ENCODE measurements around the gene LRRC23.
"Not testable (repeated sequence)": the region's sequence is repeated elsewhere in the genome, so short reads cannot be mapped to it uniquely, and the experiment has no call there.

LRRC23 gene, protein sequence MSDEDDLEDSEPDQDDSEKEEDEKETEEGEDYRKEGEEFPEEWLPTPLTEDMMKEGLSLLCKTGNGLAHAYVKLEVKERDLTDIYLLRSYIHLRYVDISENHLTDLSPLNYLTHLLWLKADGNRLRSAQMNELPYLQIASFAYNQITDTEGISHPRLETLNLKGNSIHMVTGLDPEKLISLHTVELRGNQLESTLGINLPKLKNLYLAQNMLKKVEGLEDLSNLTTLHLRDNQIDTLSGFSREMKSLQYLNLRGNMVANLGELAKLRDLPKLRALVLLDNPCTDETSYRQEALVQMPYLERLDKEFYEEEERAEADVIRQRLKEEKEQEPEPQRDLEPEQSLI

DNA sequence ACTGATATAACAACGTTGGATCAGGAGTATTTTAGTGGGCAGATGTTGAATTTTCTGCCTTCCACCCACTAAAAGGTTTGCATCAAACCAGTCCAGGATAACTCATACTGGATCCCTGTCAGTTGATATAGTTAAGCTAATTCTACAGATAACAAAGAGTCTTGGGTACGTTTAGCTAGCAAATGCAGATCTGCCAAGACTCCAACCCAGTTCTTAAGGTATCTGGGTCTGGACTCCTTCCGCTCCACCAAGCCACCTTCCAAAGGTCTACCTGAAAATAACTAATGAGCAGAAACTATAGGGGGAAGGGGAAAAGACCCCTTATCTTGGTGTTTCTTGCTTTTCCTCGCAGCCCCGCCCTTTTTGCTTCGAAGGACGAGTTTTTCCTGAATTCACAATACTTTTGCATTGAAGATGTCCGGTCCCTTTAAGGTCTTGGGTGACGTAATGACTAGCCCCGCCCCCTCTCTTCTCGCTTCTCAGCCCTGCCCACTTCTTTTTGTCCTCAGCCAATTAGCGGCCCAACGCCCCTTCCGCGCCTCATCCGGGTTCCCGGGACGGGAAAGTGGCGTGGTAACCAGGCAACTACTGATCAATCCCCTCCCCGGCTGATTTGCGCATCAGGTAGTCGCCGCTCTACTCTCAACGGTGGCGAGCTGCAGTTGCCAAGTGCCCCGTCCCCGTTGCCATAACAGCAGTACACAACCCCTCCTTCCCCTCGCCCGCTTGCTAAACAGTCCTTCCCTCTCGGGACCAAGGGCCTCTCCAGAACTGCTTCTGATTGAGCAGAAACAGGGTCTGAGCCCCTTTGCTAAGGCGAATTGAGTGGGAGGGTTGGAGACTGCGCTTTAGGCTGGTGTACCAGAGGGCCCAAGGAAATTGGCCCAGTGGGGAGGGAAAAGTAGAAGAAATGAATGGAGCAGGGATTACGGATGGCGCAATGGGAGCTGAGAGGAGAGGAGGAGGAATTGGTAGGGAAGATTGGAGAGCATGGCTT, at the start of gene LRRC23:
LRRC23 (plus strand) TSS at position 543 of the 997 bp plus-strand sequence. CDS start 812 bp downstream, outside the sequence.
- DNase-seq = peak; percentile 93

DNA sequence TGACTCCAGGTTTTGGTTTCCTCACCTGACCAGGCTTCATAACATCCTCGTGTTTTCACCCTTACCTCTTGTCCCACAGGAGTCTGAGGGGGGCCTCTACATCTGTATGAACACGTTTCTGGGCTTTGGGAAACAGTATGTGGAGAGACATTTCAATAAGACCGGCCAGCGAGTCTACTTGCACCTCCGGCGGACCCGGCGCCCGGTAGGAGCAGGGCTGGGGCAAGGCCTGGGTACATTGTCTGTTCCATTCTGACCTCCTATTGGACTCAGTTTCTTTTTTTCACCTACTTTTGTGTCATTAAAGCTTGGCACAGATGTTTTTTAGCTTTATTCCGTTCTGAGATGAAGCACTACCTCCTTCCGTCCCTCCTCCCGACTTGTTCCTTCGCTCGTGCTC, 49.3 kb upstream of the LRRC23 start:
- no peak for DNase-seq

DNA sequence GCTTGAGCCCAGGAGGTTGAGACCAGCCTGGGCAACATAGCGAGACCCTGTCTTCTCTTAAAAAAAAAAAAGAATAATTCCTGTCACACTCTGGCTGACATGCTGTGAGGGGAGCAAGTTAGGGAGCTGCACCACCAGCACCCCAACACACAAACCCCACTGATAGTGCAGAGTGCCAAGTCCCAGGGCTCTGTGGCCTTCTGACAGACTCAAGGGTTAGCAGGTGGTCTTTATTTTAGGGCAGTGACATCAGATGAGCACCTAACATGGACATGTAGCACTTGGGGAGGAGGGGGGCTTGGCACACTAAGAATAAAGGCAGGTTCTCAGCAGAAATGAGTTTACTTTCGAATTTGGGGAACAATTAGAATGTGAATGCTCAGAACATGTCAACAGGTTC, 45.8 kb upstream of the LRRC23 start:
- no peak for DNase-seq

DNA sequence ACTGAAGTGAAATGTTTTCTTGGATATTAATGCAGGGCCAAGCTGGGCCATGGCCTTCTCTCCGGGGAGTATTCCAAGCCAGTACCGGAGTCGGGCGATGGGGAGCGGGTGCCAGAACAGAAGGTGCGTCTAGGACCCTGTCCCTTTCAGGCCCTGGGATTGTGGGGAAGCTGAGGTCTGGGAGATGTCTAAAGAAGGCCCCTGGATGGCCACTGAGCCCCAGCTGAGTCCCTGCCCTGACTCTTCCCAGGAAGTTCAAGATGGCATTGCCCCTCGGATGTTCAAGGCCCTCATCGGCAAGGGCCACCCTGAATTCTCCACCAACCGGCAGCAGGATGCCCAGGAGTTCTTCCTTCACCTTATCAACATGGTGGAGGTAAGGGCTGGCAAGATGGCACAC, 44.5 kb upstream of the LRRC23 start:
- no peak for DNase-seq

DNA sequence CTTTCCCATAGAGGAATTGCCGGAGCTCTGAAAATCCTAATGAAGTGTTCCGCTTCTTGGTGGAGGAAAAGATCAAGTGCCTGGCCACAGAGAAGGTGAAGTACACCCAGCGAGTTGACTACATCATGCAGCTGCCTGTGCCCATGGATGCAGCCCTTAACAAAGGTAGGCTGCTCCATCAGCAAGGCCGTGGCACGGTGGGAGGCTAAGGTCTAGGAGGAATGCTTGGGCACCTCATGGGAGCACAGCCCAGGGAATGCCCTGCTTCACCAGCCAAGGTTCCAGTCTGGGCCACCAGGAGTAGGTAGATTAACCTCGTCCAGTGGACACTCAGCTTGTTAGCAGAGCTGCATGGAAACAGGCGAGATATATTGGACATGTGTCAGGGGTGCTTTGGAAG, 43.7 kb upstream of the LRRC23 start:
- DNase-seq = no peak

DNA sequence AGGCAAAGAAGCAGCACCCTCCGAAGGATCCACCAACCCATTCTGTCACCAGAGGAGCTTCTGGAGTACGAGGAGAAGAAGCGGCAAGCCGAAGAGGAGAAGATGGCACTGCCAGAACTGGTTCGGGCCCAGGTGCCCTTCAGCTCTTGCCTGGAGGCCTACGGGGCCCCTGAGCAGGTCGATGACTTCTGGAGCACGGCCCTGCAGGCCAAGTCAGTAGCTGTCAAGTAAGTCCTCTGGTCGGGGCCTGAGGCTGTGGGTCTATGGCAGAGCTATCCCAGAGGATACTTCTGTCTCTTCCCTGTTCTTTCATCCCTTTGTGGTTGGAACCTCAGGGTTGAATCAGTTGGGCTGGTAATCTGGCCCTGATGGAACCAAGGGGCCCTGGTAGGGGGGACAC, 43.2 kb upstream of the LRRC23 start:
- no peak for DNase-seq

DNA sequence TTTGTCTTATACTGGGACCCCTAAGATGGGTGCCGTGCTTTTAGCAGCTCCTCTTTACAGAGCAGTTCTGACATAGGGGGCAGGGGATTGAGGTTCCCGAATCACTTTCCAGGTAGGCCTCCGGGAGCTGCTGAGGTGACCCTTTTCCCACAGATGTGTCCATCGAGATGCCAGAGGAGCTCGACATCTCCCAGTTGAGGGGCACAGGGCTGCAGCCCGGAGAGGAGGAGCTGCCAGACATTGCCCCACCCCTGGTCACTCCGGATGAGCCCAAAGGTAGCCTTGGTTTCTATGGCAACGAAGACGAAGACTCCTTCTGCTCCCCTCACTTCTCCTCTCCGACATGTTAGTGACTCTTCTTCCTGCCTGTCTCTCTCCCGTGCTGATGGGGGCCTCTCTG, 41.6 kb upstream of the LRRC23 start:
- DNase-seq = no peak

DNA sequence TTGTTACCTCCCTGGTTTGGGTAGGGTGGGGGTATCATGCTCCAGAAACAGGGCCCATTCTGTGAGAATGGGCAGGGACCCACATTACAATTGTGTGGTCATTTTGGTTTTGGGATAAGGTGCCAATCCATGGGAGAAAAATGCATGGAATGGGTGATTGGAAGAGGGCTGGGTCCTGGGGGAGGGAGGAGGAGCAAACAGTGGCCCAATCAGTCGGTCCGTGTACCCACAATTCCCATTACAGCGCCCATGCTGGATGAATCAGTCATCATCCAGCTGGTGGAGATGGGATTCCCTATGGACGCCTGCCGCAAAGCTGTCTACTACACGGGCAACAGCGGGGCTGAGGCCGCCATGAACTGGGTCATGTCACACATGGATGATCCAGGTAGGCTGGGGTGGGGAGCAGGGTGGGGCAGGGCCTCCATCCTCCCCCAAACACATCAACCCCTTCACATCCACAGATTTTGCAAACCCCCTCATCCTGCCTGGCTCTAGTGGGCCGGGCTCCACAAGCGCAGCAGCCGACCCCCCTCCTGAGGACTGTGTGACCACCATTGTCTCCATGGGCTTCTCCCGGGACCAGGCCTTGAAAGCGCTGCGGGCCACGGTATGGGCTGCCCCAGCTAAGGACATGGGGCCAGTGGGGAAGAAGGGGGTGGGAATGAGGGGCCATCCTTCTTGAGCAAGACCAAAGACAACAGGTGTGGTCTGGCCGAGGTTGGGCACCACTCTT, 40.9 kb upstream of the LRRC23 start:
- DNase-seq = no peak

DNA sequence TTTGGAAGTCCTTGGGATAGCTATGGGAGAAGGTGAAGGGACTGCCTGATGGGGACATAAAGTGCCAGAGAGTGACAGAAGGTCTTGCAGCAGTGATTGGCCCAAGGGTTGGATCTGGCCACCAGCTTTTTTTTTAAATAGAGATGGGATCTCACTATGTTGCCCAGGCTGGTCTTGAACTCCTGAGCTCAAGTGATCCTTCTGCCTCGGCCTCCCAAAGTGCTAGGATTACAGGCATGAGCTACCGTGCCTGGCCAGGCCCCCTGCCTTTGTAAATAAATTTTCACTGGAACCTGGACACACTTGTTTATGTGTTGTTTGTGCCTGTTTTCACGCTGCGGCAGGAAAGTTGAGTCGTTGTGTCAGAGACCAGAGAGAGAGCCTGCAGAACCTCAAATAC, 39.3 kb upstream of the LRRC23 start:
- not testable (repeated sequence) for DNase-seq

DNA sequence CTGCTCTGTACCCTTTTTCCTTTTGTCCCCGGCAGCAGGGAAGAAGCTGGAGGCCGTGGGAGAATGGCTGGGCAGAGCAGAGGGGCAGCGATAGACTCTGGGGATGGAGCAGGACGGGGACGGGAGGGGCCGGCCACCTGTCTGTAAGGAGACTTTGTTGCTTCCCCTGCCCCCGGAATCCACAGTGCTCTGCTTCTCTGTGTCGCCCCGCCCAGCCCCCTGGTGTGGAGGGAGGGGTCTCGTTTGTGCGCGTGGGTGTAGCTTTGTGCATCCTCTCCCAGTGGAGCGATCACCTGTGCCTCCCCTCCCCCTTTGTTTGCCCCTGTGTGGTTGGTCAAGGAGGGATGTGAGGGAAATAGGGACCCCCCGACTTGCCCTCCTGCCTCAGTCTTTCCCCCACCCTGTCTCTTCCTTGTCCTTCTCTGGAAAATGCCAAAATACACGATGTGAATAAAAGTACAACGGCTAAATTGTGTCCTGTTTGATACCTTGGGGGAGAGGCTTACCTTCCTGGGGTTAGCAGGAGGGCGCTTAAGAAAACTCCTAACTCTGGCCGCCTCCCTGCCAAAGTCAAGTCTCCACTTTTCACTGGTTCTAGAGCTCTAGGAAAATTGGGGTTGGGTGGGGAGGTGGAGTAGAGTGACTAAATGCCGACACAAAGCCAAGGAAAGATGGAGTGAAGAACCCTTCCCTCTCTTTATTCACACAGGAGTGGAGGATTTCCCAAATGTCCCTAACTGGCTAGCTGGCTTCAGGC, 38.3 kb upstream of the LRRC23 start:
- DNase-seq = no peak

DNA sequence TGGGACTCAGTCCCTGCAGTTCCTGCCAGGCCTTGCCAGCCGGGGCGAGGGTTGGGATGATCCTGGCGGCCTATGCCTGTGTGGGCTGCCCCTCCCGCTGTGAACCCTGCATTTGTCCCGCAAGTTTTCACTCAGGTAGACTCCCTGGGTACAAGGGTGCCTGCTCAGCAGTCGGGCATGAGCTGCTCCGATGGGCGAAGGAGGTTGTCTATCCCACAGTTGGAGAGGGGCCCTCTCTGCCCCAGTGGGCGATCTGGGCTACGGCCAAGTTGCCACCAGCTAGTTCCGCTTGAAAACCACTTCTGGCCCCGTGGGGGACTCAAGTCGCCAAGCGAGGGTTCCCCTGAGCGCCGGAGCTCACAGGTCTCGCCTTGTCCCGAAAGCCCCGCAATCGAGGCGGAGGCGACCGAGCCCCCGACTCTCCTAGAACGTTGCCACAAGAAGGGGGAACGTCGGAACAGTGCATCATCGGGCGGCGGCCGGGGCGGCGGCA, 37.7 kb upstream of the LRRC23 start:
- no peak for DNase-seq

DNA sequence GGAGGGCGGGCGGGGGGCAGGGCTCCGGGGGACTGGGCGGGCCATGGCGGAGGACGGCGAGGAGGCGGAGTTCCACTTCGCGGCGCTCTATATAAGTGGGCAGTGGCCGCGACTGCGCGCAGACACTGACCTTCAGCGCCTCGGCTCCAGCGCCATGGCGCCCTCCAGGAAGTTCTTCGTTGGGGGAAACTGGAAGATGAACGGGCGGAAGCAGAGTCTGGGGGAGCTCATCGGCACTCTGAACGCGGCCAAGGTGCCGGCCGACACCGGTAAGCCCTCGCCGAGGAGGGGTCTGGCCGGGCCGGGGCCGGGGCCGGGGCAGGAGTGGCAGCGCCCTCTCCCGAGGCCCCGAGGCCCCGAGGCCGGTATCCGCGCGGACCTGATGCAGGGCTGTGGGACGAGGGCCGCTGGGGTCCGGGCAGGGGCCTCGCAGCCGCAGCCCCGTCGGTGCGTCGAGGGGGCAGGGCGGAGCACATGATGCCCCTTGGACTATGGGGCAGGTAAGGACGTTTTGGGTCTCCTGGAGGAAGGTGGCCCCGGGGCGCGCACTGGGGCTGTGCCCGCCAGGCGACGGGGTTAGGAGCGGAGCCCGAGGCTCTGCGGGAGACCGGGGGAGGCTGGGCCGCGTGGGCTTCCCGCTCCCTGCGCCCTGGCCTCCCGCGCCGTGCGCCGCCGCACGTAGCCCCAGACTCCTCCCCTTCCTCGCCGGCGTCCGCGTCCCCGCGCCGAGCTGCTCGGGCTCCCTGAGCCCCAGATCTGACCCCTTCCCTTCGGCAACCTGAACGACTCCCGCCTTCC, 37.0 kb upstream of the LRRC23 start, which contains the start of gene TPI1:
TPI1 (plus strand) TSS at position 119 of the 798 bp plus-strand sequence; CDS start at position 155, 36 bp downstream.
- DNase-seq = peak; percentile 76

DNA sequence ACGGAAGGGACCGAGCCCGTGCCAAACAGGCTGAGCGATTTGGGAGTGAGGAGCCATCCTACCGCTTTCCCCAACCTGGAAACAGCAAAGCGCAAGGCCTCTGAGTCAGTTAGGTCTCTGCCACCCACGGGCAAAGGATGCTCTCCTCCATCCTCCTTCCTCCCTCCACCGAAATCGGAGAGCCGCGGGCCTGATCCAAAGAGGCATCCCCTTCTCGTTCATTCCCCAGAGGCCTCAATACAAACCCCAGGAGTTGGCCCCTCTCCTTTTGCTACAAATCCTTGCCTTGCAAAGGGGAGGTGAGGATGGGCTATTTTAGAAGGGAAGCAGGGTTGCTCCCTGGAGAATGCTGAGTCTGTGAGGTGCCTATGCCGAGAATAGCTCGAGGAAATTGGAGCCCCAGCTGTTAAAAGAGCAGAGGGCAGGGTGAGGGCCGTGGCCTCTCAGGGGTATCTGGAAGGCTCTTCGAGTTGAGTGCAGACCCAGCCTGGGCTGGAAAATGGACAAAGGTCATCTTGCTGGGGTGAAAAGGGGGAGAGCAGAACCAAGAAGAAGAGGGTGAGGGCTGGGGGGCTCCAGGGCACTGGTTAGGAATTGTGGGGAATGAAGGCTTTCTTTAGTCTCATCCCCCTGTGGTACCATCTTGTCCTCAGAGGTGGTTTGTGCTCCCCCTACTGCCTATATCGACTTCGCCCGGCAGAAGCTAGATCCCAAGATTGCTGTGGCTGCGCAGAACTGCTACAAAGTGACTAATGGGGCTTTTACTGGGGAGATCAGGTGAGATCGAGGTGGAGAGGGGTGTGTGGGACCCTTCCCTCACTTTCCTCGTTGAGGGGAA, 36.2 kb upstream of the LRRC23 start:
- DNase-seq = no peak

DNA sequence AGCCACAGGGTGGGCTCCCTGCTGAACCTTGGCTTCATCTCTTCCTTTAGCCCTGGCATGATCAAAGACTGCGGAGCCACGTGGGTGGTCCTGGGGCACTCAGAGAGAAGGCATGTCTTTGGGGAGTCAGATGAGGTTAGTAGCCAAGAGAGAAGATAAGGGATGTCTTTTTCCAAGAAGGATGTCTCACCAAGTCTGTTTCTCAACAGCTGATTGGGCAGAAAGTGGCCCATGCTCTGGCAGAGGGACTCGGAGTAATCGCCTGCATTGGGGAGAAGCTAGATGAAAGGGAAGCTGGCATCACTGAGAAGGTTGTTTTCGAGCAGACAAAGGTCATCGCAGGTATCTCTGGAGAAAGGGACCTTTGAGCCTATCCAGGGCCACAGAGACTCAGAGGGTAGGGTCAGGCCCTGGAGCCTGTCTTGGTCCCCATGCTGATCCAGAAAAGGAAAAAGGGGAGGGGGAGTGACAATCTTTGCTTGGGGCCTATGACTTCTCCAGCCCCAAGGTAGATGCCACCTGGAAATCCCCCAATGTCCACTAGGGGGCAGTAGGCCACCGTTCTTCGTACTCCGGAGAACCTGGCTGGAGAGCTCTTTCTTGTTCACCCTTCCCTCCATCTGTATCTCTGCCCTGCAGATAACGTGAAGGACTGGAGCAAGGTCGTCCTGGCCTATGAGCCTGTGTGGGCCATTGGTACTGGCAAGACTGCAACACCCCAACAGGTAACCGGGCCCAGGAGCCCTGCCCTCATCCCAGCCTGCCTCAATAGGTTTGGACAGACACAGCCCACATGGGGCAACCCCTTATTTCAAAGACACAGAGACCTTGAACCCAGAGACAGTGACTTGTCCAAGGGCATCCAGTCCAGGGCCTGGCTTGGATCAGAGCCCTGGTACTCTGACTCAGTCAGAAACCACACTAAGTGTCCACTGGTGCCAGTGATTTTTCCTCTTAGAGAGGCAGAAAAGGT, 35.3 kb upstream of the LRRC23 start:
- peak; percentile 67 for DNase-seq

DNA sequence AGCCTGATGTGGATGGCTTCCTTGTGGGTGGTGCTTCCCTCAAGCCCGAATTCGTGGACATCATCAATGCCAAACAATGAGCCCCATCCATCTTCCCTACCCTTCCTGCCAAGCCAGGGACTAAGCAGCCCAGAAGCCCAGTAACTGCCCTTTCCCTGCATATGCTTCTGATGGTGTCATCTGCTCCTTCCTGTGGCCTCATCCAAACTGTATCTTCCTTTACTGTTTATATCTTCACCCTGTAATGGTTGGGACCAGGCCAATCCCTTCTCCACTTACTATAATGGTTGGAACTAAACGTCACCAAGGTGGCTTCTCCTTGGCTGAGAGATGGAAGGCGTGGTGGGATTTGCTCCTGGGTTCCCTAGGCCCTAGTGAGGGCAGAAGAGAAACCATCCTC, 34.3 kb upstream of the LRRC23 start:
- not testable (repeated sequence) for DNase-seq

DNA sequence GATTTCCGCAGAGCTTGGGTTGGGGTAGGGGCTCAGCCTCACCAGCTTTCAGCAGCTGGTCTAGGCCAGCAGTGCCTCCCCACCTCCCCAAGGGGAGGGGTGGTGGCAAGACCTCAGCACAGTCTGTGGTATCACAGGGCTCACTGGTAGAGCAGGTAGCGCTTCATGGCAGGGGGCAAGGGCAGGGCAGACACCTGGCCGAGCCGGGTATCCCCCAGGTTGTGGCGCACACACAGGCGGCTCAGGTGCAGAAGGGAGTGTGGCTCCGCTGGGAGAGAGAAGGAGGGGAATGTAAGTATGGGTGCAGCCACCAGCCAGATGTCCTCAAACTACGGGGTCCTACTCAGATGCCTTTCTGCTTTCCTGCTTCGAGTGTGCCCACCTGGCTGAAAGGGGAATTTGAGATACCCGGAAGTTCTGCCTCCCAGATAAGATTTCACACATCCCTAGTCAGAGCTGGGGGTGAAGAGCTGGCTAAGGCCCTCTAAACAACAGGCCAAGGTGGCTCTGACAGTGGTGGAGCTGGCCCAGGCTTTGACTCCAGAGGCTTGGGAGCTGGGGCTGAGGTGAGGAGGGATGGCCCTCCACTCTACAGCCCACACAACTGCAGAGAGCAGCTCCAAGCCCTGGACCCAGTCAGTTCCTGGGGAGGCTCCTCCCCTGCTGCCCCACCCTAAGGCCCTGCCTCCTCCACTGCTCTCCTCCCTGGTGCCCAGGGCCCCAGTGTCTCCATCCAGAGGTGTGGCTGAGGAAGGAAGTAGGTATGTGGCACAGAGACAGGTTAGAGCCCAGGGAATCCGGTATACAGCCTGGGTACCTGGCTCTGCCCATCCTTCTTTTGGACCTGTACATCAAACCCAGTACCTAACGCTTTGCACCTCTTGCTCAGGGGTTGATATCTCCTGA, 33.3 kb upstream of the LRRC23 start:
- no peak for DNase-seq

DNA sequence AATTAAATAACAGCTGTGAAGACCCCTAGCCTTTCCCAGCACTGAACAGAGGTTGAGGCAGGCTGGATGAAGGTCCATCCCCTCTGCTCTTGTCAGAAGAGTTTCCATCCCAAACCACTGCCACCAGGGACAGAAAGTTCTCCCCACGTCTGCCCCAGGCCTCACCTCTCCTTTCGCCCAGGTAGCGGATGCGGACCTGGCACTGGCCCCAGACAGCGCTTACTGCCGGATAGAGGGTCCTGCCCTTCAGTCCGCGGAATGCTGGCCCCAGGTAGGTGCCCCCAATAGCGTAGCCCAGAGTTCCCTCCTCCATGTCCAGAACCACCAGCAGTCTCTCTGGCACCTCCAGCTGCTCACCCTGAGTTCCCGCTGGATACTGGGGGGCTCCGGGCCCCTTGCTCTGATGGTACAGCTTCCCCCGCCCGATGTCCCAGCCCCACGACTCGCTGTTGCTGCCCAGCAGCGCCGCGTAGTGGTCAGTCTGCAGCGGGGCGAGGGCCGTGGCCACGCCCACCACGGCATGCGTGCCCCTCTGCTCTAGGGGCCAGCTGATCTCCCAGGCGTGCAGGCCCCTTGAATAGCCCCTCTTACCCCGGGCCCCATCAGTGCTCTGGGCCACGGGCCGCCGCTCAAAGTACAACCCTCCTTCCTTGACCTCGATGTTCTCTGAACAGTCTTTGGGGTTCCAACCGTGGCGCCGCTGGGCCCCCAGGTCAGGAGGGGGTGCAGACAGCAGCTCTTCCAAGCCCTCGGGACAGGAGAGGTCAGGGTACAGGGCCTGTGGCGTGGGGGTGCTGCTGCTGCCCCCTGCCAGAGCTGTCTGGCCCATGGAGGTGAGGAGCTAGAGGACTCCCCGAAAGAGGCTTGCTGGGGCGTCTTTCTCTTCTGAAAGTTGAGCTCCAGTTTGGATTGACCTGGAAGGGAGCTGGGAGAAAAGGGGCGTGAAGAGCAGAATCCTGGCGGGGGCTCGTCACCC, 32.3 kb upstream of the LRRC23 start:
- peak; percentile 56 for DNase-seq
